Activated CD8-positive, alpha-beta memory T cell treated with anti-CD3 and anti-CD28 coated beads, Interleukin-2, amount 10 ng/mL, durations not matched to agents 7 days and 5 days (primary cell): ENCODE measurements around the gene SLC22A15. TPM values are rescaled to one million over a fixed set of nuclear protein-coding genes. Genes with fewer than 3 reads are reported as not detected.
"Not testable (repeated sequence)": the region's sequence is repeated elsewhere in the genome, so short reads cannot be mapped to it uniquely, and the experiment has no call there.

Experiments used
- ATAC-seq: fragments of 150-1000 bp; cut with Tn5 transposase; one replicate; pipeline ENCODE4 v1.10.0; 2021; ENCODE audit warnings: moderate library complexity
- CTCF ChIA-PET: fragments of 350-600 bp; sonication (Branson Sonifier 250); formaldehyde crosslinking; loops from one replicate; lab custom pipeline; 2021; ENCODE audit warnings: antibody characterized with exemption; lab: Charles Lee
- DNase-seq: peaks from one replicate; pipeline ENCODE4 v3.0.0-alpha.2; 2020
- H3K27ac Mint-ChIP-seq: one replicate; pipeline ENCODE4 v1.8.0; 2021; ENCODE audit warnings: mild to moderate bottlenecking, mixed read lengths
- H3K27me3 Mint-ChIP-seq: one replicate; pipeline ENCODE4 v1.8.0; 2021; ENCODE audit warnings: mixed read lengths
- H3K36me3 Mint-ChIP-seq: one replicate; pipeline ENCODE4 v1.8.0; 2021; ENCODE audit warnings: mild to moderate bottlenecking, mixed read lengths
- H3K4me1 Mint-ChIP-seq: one replicate; pipeline ENCODE4 v1.8.0; 2021; ENCODE audit warnings: mixed read lengths
- H3K4me3 Mint-ChIP-seq: one replicate; pipeline ENCODE4 v1.8.0; 2021; ENCODE audit warnings: mild to moderate bottlenecking, moderate library complexity, mixed read lengths
- H3K9me3 Mint-ChIP-seq: one replicate; pipeline ENCODE4 v1.8.0; 2022; ENCODE audit warnings: low read depth, mixed read lengths
- total RNA-seq, 2 experiments: library from RNA; stranded (reverse); gene quantifications; one replicate each; pipeline ENCODE4 v1.2.3, GENCODE V29; 2021

Gene SLC22A15
- total RNA-seq, 2 experiments from 2014 or later = 1.8 to 2.3 TPM

DNA sequence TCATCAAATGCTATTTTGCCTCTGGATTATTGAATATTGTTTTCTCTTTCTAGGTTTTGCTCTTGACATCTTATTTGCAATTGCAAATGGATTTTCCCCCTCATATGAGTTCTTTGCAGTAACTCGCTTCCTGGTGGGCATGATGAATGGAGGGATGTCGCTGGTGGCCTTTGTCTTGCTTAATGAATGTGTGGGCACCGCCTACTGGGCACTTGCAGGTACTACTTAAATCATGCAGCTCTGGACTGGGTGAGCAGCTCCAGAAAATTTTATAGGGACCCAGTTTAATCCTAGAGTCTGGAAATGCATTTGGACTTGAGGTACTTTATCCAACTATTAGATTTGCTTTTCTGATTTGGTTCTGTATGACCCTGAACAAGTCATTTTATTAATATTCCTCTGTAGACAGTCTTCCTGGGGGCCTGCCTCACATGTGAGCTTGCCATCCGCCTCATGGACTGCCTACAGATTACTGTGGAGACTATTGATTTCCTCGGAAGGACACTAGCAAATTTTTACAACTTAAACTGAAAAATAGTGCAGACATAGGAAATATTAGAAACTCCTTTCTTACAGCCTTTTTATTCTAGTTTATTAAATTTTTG is 44.5 kb downstream of the SLC22A15 start:
- Mint-ChIP-seq H3K36me3 (no peaks in the 10 kb centered on the region), H3K27me3 (no peaks in the 10 kb centered on the region), H3K4me3 (no peak overlapping the region), H3K4me1 (peaks cover 2% of the 10 kb centered on the region), H3K9me3 (no peaks in the 10 kb centered on the region), H3K27ac (no peak overlapping the region)
- CTCF ChIA-PET = interaction anchor here (0.6 to 2.4 kb wide), 18 partner anchors 8 to 216 kb away, joined by 3 to 16 read pairs (median 6); no protein-coding TSS in a partner anchor
- DNase-seq (peak; percentile 65), ATAC-seq (peak; percentile 86)

DNA sequence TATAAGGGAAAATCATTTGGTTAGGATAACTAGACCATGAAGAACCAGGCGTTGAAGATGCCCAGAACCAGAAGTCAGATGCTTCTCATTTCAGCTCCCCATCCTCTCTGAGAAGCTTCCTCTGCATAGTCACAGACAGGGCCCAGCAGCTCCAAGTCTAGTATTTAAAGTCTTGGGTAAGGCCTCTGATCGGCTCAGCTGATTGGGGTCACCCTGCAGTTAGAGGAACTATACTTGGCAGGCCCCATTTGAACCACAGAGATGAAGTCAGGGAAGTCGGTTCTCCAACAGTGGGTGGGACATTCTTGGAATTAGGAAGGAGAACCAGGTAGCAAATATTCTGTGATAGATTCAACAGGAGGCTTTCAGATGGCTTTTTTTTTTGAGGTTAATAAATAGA is 48.3 kb downstream of the SLC22A15 start:
- no peaks in the 10 kb centered on the region for H3K9me3 Mint-ChIP-seq
- H3K4me1 Mint-ChIP-seq = peaks cover 2% of the 10 kb centered on the region
- CTCF ChIA-PET = interaction anchor here (1.2 kb wide), 1 partner anchor 43 kb away, joined by 3 read pairs; no protein-coding TSS in a partner anchor
- no peak for ATAC-seq
- H3K27ac Mint-ChIP-seq = no peak overlapping the region
- no peaks in the 10 kb centered on the region for H3K36me3 Mint-ChIP-seq
- no peak overlapping the region for H3K4me3 Mint-ChIP-seq
- no peaks in the 10 kb centered on the region for H3K27me3 Mint-ChIP-seq
- no peak for DNase-seq

DNA sequence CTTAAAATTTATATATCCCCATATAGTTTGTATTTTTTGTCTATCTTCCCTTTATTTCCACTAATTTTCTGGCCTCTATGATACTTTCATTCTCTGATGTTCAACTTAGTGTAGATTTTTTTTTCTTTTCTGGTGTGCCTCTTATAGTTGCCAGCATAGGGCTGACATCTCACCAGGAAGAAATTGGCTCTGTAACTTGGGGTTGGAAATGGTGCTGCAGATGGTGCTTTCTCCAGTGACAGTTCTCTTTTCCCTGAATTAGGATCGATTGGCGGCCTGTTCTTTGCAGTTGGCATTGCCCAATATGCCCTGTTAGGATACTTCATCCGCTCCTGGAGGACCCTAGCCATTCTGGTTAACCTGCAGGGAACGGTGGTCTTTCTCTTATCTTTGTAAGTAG is 50.3 kb downstream of the SLC22A15 start:
- H3K27ac Mint-ChIP-seq = no peak overlapping the region
- H3K36me3 Mint-ChIP-seq = no peaks in the 10 kb centered on the region
- H3K4me3 Mint-ChIP-seq = no peak overlapping the region
- no peak for DNase-seq
- peaks cover 4% of the 10 kb centered on the region for H3K27me3 Mint-ChIP-seq
- H3K4me1 Mint-ChIP-seq = no peaks in the 10 kb centered on the region
- ATAC-seq = no peak
- H3K9me3 Mint-ChIP-seq = no peaks in the 10 kb centered on the region
- CTCF ChIA-PET = no interaction called here

DNA sequence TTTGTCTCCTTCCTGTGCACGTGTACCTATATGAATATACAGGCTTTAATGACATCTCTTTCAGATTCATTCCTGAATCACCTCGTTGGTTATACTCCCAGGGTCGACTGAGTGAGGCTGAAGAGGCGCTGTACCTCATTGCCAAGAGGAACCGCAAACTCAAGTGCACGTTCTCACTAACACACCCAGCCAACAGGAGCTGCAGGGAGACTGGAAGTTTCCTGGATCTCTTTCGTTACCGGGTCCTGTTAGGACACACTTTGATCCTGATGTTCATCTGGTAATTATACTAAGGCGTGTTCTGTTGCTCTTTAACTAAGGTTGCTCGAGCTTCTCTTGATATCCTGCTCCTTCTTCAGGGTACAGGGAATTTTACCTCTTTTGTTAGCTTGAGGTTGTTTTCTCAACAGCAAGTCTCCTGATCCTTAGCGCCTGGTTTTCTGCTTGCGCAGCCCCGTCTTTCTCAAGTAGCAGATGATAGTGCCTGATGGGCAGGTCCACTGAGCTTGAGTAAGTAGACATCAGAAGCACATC is 55.1 kb downstream of the SLC22A15 start:
- ATAC-seq (no peak), DNase-seq (no peak)
- Mint-ChIP-seq H3K4me3 (no peak overlapping the region), H3K27ac (no peak overlapping the region), H3K4me1 (no peaks in the 10 kb centered on the region), H3K36me3 (no peaks in the 10 kb centered on the region), H3K27me3 (peaks cover 8% of the 10 kb centered on the region), H3K9me3 (no peaks in the 10 kb centered on the region)
- CTCF ChIA-PET = interaction anchor here (2.7 kb wide), 1 partner anchor 10 kb away, joined by 16 read pairs; no protein-coding TSS in a partner anchor

DNA sequence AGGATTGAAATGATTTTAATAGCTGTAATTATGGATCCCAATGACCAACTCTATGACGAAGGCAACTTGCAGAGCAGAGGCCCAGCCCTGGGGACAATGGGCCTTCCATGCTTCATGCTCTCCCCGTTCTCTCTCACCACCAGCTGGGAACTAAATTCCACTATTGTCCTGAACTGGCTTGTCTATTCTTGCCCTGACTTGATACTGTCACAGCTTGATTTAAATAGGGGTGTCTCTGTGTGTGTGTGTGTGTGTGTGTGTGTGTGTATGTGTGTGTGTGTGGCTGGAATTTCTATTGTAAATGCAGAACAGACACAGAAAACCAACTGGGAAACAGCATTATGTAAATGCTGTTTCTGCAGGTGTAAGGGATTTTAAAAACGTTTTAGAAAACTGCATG is 57.0 kb downstream of the SLC22A15 start:
- DNase-seq (no peak), ATAC-seq (no peak)
- H3K4me1 Mint-ChIP-seq = no peaks in the 10 kb centered on the region
- H3K27ac Mint-ChIP-seq = no peak overlapping the region
- H3K27me3 Mint-ChIP-seq = peaks cover 8% of the 10 kb centered on the region
- H3K36me3 Mint-ChIP-seq = no peaks in the 10 kb centered on the region
- no peak overlapping the region for H3K4me3 Mint-ChIP-seq
- no peaks in the 10 kb centered on the region for H3K9me3 Mint-ChIP-seq
- CTCF ChIA-PET = interaction anchor here (2.7 kb wide), 1 partner anchor 12 kb away, joined by 16 read pairs; no protein-coding TSS in a partner anchor

DNA sequence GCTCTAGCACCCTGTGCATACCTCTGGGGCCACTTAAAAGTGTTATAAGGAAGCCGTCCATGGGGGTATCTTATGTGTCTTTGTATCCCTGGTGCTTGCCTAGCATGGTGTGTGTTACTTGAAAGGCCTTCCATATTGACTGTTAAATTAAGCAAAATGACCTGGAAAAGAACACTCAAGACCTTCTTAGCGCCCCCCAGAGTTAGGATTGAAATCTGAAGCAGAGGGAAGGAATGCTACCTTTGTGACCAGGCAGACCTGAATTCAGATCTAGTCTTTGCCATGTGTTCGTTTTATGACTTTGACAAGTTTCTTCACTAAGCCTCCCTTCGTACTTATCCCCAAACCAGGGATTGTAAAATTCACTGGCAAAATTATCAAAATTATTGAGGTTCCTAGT is 59.9 kb downstream of the SLC22A15 start:
- peaks cover 3% of the 10 kb centered on the region for H3K27me3 Mint-ChIP-seq
- H3K4me1 Mint-ChIP-seq = no peaks in the 10 kb centered on the region
- no peak overlapping the region for H3K27ac Mint-ChIP-seq
- CTCF ChIA-PET = no interaction called here
- no peak for DNase-seq
- no peaks in the 10 kb centered on the region for H3K36me3 Mint-ChIP-seq
- H3K9me3 Mint-ChIP-seq = no peaks in the 10 kb centered on the region
- H3K4me3 Mint-ChIP-seq = no peak overlapping the region
- no peak for ATAC-seq

DNA sequence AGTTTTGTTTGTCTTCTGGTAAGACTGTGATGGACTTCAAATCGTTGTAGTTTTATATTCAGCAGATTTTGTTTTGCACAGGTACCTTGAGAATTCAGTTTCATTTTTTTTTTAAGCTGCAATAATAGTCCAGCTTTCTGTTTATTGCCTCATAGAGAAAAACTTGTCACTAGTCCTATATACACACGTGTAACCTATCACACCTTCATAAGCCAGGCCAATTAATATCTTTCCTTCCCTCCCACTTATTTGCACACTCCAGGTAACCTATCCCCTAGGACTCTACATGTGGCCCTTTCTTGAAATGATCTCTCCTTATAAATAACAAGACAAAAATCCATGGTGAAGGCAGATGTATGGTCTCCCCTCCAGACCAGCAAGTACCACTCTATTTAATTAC is 62.4 kb downstream of the SLC22A15 start:
- no peak overlapping the region for H3K27ac Mint-ChIP-seq
- no peaks in the 10 kb centered on the region for H3K36me3 Mint-ChIP-seq
- H3K9me3 Mint-ChIP-seq = no peaks in the 10 kb centered on the region
- H3K4me1 Mint-ChIP-seq = no peaks in the 10 kb centered on the region
- peaks cover 3% of the 10 kb centered on the region for H3K27me3 Mint-ChIP-seq
- no peak overlapping the region for H3K4me3 Mint-ChIP-seq
- CTCF ChIA-PET = no interaction called here
- DNase-seq (no peak), ATAC-seq (no peak)

DNA sequence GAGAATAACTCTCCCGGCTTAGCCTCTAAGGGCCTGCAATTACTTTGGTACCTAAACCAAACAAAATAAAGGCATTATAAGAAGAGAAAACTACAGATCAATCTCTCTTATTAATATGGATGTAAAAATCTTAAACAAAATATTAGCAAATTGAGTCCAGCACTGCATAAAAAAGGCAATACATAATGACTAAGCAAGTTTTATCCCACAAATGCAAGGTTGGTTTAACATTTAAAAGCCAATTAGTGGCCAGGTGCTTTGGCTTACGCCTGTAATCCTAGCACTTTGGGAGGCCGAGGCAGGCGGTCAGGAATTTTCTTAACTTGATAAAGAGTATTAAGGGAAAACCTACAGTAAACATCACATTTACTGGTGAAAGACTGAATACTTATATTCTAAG is 67.8 kb downstream of the SLC22A15 start:
- ATAC-seq = no peak
- Mint-ChIP-seq H3K4me3 (no peak overlapping the region), H3K4me1 (no peaks in the 10 kb centered on the region), H3K36me3 (no peaks in the 10 kb centered on the region), H3K9me3 (no peaks in the 10 kb centered on the region), H3K27ac (no peak overlapping the region), H3K27me3 (peaks cover 7% of the 10 kb centered on the region)
- DNase-seq = no peak
- CTCF ChIA-PET = no interaction called here

DNA sequence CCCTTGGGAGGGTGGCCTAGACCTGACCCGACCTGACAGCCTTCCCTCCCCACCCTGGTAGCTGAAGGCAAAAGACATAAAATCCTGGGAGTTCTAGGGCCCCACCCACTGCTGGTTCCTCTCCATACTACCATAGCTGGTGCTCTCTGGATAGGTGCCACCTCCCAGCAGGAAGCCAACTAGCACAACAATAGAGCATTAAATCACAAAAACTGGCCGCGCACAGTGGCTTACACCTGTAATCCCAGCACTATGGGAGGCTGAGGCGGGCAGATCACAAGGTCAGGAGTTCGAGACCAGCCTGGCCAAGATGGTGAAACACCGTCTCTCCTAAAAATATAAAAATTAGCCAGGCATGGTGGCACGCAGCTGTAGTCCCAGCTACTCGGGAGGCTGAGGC is 70.6 kb downstream of the SLC22A15 start:
- not testable (repeated sequence) for H3K36me3 Mint-ChIP-seq, H3K4me1 Mint-ChIP-seq, H3K27ac Mint-ChIP-seq, ATAC-seq, H3K9me3 Mint-ChIP-seq, H3K4me3 Mint-ChIP-seq, DNase-seq
- peaks cover 10% of the 10 kb centered on the region for H3K27me3 Mint-ChIP-seq
- CTCF ChIA-PET = interaction anchor here (1.1 kb wide), 1 partner anchor 66 kb away, joined by 3 read pairs; no protein-coding TSS in a partner anchor

DNA sequence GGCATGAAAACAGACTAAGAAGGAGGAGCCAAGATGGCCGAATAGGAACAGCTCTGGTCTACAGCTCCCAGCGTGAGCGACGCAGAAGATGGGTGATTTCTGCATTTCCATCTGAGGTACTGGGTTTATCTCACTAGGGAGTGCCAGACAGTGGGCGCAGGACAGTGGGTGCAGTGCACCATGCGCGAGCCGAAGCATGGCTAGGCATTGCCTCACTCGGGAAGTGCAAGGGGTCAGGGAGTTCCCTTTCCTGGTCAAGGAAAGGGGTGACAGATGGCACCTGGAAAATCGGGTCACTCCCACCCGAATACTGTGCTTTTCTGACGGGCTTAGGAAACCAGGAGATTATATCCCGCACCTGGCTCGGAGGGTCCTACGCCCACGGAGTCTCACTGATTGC is 75.6 kb downstream of the SLC22A15 start:
- H3K4me3 Mint-ChIP-seq, H3K36me3 Mint-ChIP-seq, DNase-seq, ATAC-seq, CTCF ChIA-PET, H3K4me1 Mint-ChIP-seq, H3K27ac Mint-ChIP-seq, H3K9me3 Mint-ChIP-seq: not testable (repeated sequence)
- peaks cover 10% of the 10 kb centered on the region for H3K27me3 Mint-ChIP-seq

DNA sequence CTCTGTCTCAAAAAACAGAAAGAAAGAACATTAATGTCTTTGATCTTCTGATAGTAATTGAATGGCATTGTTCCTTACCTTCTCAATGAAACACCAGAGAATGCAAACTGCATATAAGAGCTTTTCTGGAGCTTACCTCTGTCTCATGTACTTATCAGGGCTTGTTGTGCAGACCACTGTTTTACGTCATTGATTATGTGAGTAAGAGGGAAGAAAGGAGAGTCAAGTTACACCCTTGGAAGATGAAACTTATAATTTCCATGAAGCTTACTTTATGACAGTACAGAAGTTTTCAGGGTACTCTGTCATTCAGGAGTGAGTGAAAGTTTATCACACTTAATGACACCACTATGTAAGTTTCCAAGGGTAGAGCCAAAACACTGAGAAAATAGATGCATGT is 85.9 kb downstream of the SLC22A15 start:
- no peaks in the 10 kb centered on the region for H3K27me3 Mint-ChIP-seq
- H3K4me3 Mint-ChIP-seq = no peak overlapping the region
- DNase-seq = no peak
- peaks cover 1% of the 10 kb centered on the region for H3K36me3 Mint-ChIP-seq
- H3K9me3 Mint-ChIP-seq = peaks cover 2% of the 10 kb centered on the region
- H3K27ac Mint-ChIP-seq = no peak overlapping the region
- CTCF ChIA-PET = no interaction called here
- ATAC-seq = no peak
- H3K4me1 Mint-ChIP-seq = no peaks in the 10 kb centered on the region

DNA sequence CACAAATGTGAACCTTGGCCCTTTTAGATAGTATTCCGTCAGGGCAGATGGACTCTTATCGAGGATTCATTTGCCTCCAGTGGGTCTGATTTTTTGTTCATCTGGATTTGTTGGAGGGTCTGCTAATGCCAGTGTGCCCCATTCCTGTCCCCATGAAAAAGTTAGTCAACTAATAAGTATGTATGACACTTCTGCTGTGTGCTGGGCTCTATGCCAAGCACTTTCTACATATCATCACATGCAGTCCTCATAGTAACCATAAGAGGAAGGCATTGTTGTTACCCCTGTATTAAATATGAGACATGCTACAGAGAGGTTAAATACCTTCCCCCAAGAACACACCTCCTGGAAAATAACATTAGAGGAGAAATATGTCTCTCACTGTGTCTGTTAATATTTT is 88.3 kb downstream of the SLC22A15 start:
- no peak for DNase-seq
- CTCF ChIA-PET = no interaction called here
- no peaks in the 10 kb centered on the region for H3K9me3 Mint-ChIP-seq

DNA sequence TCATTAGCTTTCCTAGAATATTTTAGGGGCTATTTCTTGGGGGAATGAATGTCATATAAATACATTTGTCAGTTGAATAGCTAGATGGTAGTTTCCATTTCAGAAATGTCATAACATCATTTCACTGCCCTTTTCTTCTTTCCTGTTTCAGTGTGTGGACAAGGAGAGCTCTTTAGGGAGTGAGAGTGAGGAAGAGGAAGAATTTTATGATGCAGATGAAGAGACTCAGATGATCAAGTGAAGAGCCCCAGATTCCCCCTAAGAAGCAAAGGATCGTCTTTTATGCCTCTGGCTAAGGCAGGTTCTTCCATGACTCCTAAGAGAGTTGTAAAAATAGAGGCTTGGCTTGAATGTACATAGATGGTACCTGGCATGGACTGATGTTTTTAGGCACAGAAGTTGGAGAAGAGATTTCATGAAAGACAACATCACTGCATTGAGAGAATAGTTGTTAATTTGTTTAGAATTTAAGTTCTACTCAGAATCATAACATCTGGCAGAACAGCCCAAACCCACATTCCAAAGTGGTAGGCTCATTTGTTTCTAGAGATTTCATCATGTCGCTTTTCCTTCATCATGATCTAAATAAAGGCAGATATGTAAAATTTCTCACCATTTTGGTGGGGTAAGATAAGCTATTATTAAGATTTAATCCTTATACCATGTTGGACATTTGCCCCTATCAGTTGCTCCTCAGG is 90.7 kb downstream of the SLC22A15 start:
- H3K27me3 Mint-ChIP-seq = peaks cover 2% of the 10 kb centered on the region
- peaks cover 6% of the 10 kb centered on the region for H3K36me3 Mint-ChIP-seq
- no peaks in the 10 kb centered on the region for H3K9me3 Mint-ChIP-seq
- ATAC-seq = no peak
- H3K4me3 Mint-ChIP-seq = no peak overlapping the region
- no peak overlapping the region for H3K27ac Mint-ChIP-seq
- CTCF ChIA-PET = no interaction called here
- no peaks in the 10 kb centered on the region for H3K4me1 Mint-ChIP-seq
- DNase-seq = no peak

More for the DNA sequence above, 88.3 kb downstream of the SLC22A15 start:
- no peak overlapping the region for H3K27ac Mint-ChIP-seq
- H3K4me3 Mint-ChIP-seq = no peak overlapping the region
- no peaks in the 10 kb centered on the region for H3K4me1 Mint-ChIP-seq
- peaks cover 6% of the 10 kb centered on the region for H3K36me3 Mint-ChIP-seq
- ATAC-seq = no peak
- H3K27me3 Mint-ChIP-seq = peaks cover 2% of the 10 kb centered on the region

DNA sequence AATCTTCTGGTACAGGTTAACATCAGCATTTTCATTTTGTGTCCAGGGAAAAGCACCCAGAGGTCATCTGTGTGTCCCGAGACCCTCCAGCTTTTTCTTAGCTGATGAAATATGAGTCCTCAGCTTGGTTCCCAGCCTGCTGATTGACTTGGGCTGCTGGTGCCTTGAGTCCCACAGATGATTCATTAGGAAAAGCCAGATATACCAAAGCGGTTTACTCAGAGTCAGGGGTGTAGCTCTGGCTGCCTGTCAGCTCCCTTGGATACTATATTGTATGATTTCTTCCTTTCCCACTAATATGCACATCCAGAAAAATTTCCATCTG is 91.2 kb downstream of the SLC22A15 start:
- Mint-ChIP-seq H3K27ac (no peak overlapping the region), H3K4me1 (no peaks in the 10 kb centered on the region), H3K27me3 (peaks cover 2% of the 10 kb centered on the region), H3K4me3 (no peak overlapping the region), H3K9me3 (no peaks in the 10 kb centered on the region), H3K36me3 (peaks cover 6% of the 10 kb centered on the region)
- DNase-seq (no peak), ATAC-seq (no peak)
- CTCF ChIA-PET = no interaction called here
